GM12873 (cell line): ENCODE measurements around the gene SBSN.

ENCODE experiments used
- CTCF ChIP-seq: IDR thresholded peaks from 2 replicates; pipeline ENCODE4 v1.5.1; 2012; ENCODE audit warnings: low read depth, mild to moderate bottlenecking, moderate library complexity, low read length, control low read depth; ENCODE audit not compliant: insufficient read depth; ENCODE audit errors: missing control alignments

Gene SBSN

GRCh38 chr19:35545001-35545854, 17.1 kb upstream of the SBSN start, which contains the start of gene TMEM147:
TMEM147 (plus strand) TSS chr19:35545626; CDS start chr19:35545740, 114 bp downstream.
- no peak for TF ChIP-seq CTCF

DNA sequence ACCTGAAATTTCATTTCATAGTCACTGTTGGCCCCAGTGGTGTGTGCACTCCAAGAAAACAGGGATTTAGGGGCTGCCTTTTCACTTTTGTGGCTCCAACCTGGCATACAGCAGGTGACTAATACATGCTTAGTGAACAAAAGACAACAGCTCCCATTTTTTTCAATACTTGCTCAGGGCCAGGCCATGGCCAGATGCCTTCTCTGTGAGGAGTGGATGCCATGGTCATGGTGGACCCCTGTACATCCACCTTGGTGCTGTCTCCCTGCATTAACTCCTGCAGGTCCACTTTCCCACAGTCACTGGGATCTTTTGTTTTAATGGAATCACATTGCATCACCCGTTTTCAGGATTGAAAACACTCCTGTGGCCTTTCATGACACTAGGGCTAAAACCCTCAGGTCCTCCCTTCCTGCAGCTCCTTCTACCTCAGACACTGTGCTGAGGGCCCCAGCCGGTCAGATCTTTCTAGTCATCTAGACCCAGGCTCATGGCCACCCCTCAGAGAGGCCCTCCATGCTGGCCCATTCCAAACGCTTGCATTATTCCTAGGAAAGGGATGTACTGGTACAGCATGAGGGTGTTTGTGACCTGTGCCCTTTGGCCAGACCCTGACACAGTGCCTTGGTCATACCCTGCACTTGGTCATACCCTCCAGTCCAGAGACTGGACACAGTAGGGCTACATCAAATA, 16.1 kb upstream of the SBSN start:
- no peak for TF ChIP-seq CTCF

DNA sequence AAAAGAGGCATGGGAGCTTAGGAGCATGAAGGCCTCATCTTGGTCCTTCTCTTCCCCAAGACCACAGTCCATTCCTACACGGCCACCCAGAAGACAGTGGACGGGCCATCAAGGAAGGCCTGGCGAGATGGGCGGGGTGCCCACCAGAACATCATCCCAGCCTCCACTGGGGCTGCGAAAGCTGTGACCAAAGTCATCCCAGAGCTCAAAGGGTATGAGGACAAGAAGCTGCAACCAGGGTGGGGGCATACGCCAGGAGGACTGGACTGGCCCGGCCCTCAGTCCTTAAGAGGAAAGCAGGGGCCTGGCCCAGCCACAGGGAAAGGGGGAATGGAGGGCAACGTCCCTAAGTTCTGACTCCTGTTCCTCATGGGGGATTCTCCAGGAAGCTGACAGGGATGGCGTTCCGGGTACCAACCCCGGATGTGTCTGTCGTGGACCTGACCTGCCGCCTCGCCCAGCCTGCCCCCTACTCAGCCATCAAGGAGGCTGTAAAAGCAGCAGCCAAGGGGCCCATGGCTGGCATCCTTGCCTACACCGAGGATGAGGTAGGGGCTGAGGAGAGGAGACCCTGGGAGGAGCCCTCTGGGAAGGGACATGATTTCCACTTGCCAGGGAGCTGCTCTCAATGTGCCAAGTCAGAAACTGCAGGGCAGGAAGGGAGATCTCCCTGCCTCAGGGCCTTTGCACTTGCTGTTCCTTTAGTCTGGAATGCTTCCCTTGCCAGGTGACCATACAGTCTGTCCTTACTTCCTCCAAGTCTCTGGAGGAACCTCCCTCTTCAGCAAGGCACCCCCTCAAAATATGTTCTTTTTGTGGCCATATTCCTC, 15.4 kb upstream of the SBSN start:
- TF ChIP-seq CTCF: no peak

GRCh38 chr19:35542209-35542608, 14.1 kb upstream of the SBSN start:
- no peak for TF ChIP-seq CTCF

GRCh38 chr19:35540356-35540927, 12.3 kb upstream of the SBSN start:
- TF ChIP-seq CTCF: no peak

GRCh38 chr19:35539850-35540249, 11.7 kb upstream of the SBSN start:
- no peak for TF ChIP-seq CTCF
